NCI-H1436 (cell line): ENCODE data around the gene TP53BP1.
A peak's percentile ranks its signal among the peaks of the same experiment; 100 is the strongest.

Experiments
- DNase-seq: peaks from one replicate; lab custom pipeline; 2025; lab: John Stamatoyannopoulos, UW

Gene TP53BP1

GRCh38 chr15:43520138-43520537 is 27.2 kb upstream of the TP53BP1 start:
- DNase-seq = no peak

- DNase-seq = no peak
Observed at GRCh38 chr15:43519196-43519595, 26.2 kb upstream of the TP53BP1 start.

GRCh38 chr15:43518197-43518761 is 25.3 kb upstream of the TP53BP1 start:
- peak; percentile 66 for DNase-seq

GRCh38 chr15:43517354-43518196 is 24.6 kb upstream of the TP53BP1 start, which contains the start of gene MAP1A:
Gene MAP1A, plus strand, starts transcription at chr15:43517608. Its CDS starts 3,866 bp downstream, at chr15:43521474.
- DNase-seq = peak; percentile 76

- DNase-seq = no peak
Observed at GRCh38 chr15:43516801-43517353, 23.9 kb upstream of the TP53BP1 start.

GRCh38 chr15:43516185-43516584 is 23.2 kb upstream of the TP53BP1 start:
- DNase-seq = peak; percentile 22

- DNase-seq = no peak
Observed at GRCh38 chr15:43515741-43516140, 22.8 kb upstream of the TP53BP1 start.

- DNase-seq = no peak
Observed at GRCh38 chr15:43514241-43515057, 21.5 kb upstream of the TP53BP1 start.

GRCh38 chr15:43513550-43513949 is 20.6 kb upstream of the TP53BP1 start:
- no peak for DNase-seq

GRCh38 chr15:43511012-43511885 is 18.3 kb upstream of the TP53BP1 start:
- DNase-seq = no peak

GRCh38 chr15:43510200-43511011 is 17.4 kb upstream of the TP53BP1 start:
- peak; percentile 99 for DNase-seq

- no peak for DNase-seq
Observed at GRCh38 chr15:43509660-43510199, 16.8 kb upstream of the TP53BP1 start.

GRCh38 chr15:43508991-43509659 is 16.2 kb upstream of the TP53BP1 start:
- no peak for DNase-seq

GRCh38 chr15:43508421-43508820 is 15.5 kb upstream of the TP53BP1 start:
- no peak for DNase-seq

GRCh38 chr15:43505738-43506137 is 12.8 kb upstream of the TP53BP1 start:
- DNase-seq = no peak

GRCh38 chr15:43499635-43500034 is 6.7 kb upstream of the TP53BP1 start:
- no peak for DNase-seq

- no peak for DNase-seq
Observed at GRCh38 chr15:43498990-43499389, 6.0 kb upstream of the TP53BP1 start.

GRCh38 chr15:43493703-43494472 is 932 bp upstream of the TP53BP1 start:
- DNase-seq = no peak

- no peak for DNase-seq
Observed at GRCh38 chr15:43492266-43492665, 690 bp downstream of the TP53BP1 start.
